HepG2 (cell line): Measurements from ENCODE around the gene AEBP1. TPM values are rescaled to one million over a fixed set of nuclear protein-coding genes. Genes with fewer than 3 reads are reported as not detected.

Source experiments
- ATAC-seq: fragments of 200-7000 bp; cut with Tn5 transposase; 3 replicates; pipeline ENCODE4 v1.9.1; 2020; ENCODE audit warnings: mild to moderate bottlenecking, moderate library complexity
- BruUV-seq: library from RNA; stranded (reverse); fragments of 400-500 nt; replicated peaks from 2 replicates; lab custom pipeline; 2021; lab: Mats Ljungman, UMichigan
- CTCF ChIA-PET: fragments of 300-600 bp; formaldehyde crosslinking; extraction: SDS; loops from one replicate; lab custom pipeline; 2021; ENCODE audit warnings: low total read pairs, inconsistent platforms, low intra/inter-chr PET ratio; lab: Yijun Ruan, JAX
- POLR2A ChIA-PET: fragments of 350-600 bp; sonication (Branson Sonifier 250); formaldehyde crosslinking; loops from one replicate; lab custom pipeline; 2020; ENCODE audit warnings: antibody characterized with exemption, inconsistent platforms; lab: Yijun Ruan, JAX
- DNase-seq: peaks from one replicate; pipeline ENCODE4 v3.0.0-alpha.2; 2015; ENCODE audit warnings: low spot score
- FAIRE-seq: peaks from 3 replicates; lab custom pipeline; 2011; peaks lifted over from hg19 to GRCh38; lab: Jason Lieb, UNC
- H2AFZ ChIP-seq: one replicate; pipeline ENCODE4 v1.6.1; 2011; ENCODE audit warnings: low read length, inconsistent platforms
- H3K27ac ChIP-seq: fragments of 300-600 bp; 3 replicates; pipeline ENCODE4 v1.8.0; 2011; ENCODE audit warnings: mixed run types, mild to moderate bottlenecking, mixed read lengths, low read length, inconsistent platforms; ENCODE audit not compliant: insufficient read depth; ENCODE audit errors: extremely low read length
- H3K27me3 ChIP-seq, 2 experiments: fragments of 200-600 bp in 1 of 2; 2 replicates in 1 of 2; 3 replicates in 1 of 2; pipeline versions ENCODE4 v1.6.0 to v1.8.0; 2011; ENCODE audit warnings: low read length in 2 of 2, mild to moderate bottlenecking in 2 of 2, moderate library complexity in 2 of 2, inconsistent platforms in 1 of 2; ENCODE audit not compliant: insufficient read depth in 2 of 2, control insufficient read depth in 1 of 2
- H3K36me3 ChIP-seq, 2 experiments: fragments of 200-600 bp in 1 of 2; replicated peaks in 1 of 2; 2 replicates in 1 of 2; 3 replicates in 1 of 2; pipeline versions ENCODE4 v1.5.1 to v1.8.0; 2011; ENCODE audit warnings: low read length in 2 of 2, inconsistent platforms in 1 of 2; ENCODE audit not compliant: insufficient read depth in 2 of 2, control insufficient read depth in 1 of 2
- H3K4me1 ChIP-seq: 2 replicates; pipeline ENCODE4 v1.5.1; 2012; ENCODE audit warnings: low read length, inconsistent platforms; ENCODE audit not compliant: insufficient read depth
- H3K4me2 ChIP-seq: 2 replicates; pipeline ENCODE4 v1.6.0; 2011; ENCODE audit warnings: low read depth, low read length, inconsistent platforms
- H3K4me3 ChIP-seq, 3 experiments: fragments of 200-600 bp in 1 of 3; sonication (generic), shearing (Covaris generic) in 1 of 3; replicated peaks in 1 of 3; 2 replicates each; pipeline ENCODE4 v1.5.1; 2011 to 2016; ENCODE audit warnings: low read length in 3 of 3, inconsistent platforms in 2 of 3, low read depth in 2 of 3, mild to moderate bottlenecking in 2 of 3, control low read depth in 1 of 3, mixed read lengths in 1 of 3; ENCODE audit not compliant: insufficient read depth in 1 of 3
- H3K79me2 ChIP-seq: one replicate; pipeline ENCODE4 v1.6.1; 2011; ENCODE audit warnings: low read length, inconsistent platforms; ENCODE audit not compliant: insufficient read depth
- H3K9ac ChIP-seq: 2 replicates; pipeline ENCODE4 v1.6.0; 2011; ENCODE audit warnings: mild to moderate bottlenecking, low read depth, low read length, inconsistent platforms; ENCODE audit not compliant: insufficient read depth
- H3K9me3 ChIP-seq: 2 replicates; pipeline ENCODE4 v1.5.1; 2012; ENCODE audit warnings: mild to moderate bottlenecking, low read length
- H4K20me1 ChIP-seq: 2 replicates; pipeline ENCODE4 v1.6.0; 2011; ENCODE audit warnings: inconsistent platforms, mild to moderate bottlenecking, low read length, moderate library complexity; ENCODE audit not compliant: insufficient read depth
- CCDC6 ChIP-seq: sonication (generic); formaldehyde crosslinking; IDR thresholded peaks from 2 replicates; pipeline ENCODE4 v1.8.1; 2022; ENCODE audit warnings: mild to moderate bottlenecking, missing genetic modification reagents, moderate library complexity
- DZIP1 ChIP-seq: sonication (generic); formaldehyde crosslinking; IDR thresholded peaks from 2 replicates; pipeline ENCODE4 v1.5.0; 2020; ENCODE audit warnings: mild to moderate bottlenecking, missing genetic modification reagents
- EED ChIP-seq: sonication (generic); formaldehyde crosslinking; IDR thresholded peaks from 2 replicates; pipeline ENCODE4 v1.5.0; 2020; ENCODE audit warnings: mild to moderate bottlenecking, missing genetic modification reagents
- MYNN ChIP-seq: sonication (generic); formaldehyde crosslinking; IDR thresholded peaks from 2 replicates; pipeline ENCODE4 v1.4.0; 2020; ENCODE audit warnings: mild to moderate bottlenecking, low read depth, missing genetic modification reagents
- NCOA5 ChIP-seq: sonication (generic); formaldehyde crosslinking; IDR thresholded peaks from 2 replicates; pipeline ENCODE4 v1.4.0; 2020; ENCODE audit warnings: missing genetic modification reagents
- TRAFD1 ChIP-seq: sonication (generic); formaldehyde crosslinking; IDR thresholded peaks from 2 replicates; pipeline ENCODE4 v1.5.1; 2020; ENCODE audit warnings: missing genetic modification reagents, mild to moderate bottlenecking, borderline replicate concordance
- ZC3H4 ChIP-seq: sonication (generic); formaldehyde crosslinking; IDR thresholded peaks from 2 replicates; pipeline ENCODE4 v1.4.0; 2020; ENCODE audit warnings: missing genetic modification reagents, borderline replicate concordance
- ZNF20 ChIP-seq: sonication (generic); formaldehyde crosslinking; IDR thresholded peaks from 2 replicates; pipeline ENCODE4 v1.4.0; 2020; ENCODE audit warnings: mild to moderate bottlenecking, moderate library complexity, missing genetic modification reagents
- WGBS: methylation state at CpG from one replicate; pipeline ENCODE4 v1.1.6; 2017; ENCODE audit warnings: low lambda C conversion rate; 5-methylcytosine and 5-hydroxymethylcytosine counted together
- in situ Hi-C: cut with HindIII; loops from 2 replicates; pipeline ENCODE4 v1.10.0; 2017; ENCODE audit warnings: low pct_unique_long_range_greater_than_20kb; ENCODE audit not compliant: extremely low pct_ligation_motif_present
- intact Hi-C: fragments of 100-400 bp; cut with micrococcal nuclease; formaldehyde crosslinking; loops from one replicate; pipeline ENCODE4 v1.10.0; 2022; ENCODE audit not compliant: unreplicated experiment
- polyA plus RNA-seq, 8 experiments: library from polyadenylated mRNA; depleted of rRNA in 3 of 8; stranded (reverse) in 7 of 8; unstranded in 1 of 8; fragments of >200 nt; fragmentation: Illumina TruSeq in 4 of 8; extraction: Trizol in 4 of 8; gene quantifications; 2 replicates each; pipeline versions ENCODE4 v1.2.1 to v1.2.3, GENCODE V29; 2011 to 2016; ENCODE audit warnings: low read depth in 4 of 8, missing spikeins in 1 of 8, mixed read lengths in 1 of 8; ENCODE audit not compliant: insufficient read depth in 1 of 8
- total RNA-seq, 5 experiments: library from RNA; depleted of rRNA; stranded (reverse); fragments of >200 nt; fragmentation: Illumina TruSeq; extraction: Trizol; gene quantifications; 2 replicates each; pipeline ENCODE4 v1.2.3, GENCODE V29; 2016; ENCODE audit warnings: low read depth in 1 of 5
- TF ChIP-seq, protein P1 (sequence below): sonication (generic); formaldehyde crosslinking; IDR thresholded peaks from 2 replicates; pipeline ENCODE4 v1.8.0; 2022; ENCODE audit warnings: mild to moderate bottlenecking, missing genetic modification reagents; ENCODE audit not compliant: insufficient replicate concordance

Gene AEBP1
- total and polyA plus RNA-seq, 2 of the 13 experiments (the other 11 are each of a cell fraction or from before 2014, with no cell fraction given): 0.22 to 0.55 TPM

DNA sequence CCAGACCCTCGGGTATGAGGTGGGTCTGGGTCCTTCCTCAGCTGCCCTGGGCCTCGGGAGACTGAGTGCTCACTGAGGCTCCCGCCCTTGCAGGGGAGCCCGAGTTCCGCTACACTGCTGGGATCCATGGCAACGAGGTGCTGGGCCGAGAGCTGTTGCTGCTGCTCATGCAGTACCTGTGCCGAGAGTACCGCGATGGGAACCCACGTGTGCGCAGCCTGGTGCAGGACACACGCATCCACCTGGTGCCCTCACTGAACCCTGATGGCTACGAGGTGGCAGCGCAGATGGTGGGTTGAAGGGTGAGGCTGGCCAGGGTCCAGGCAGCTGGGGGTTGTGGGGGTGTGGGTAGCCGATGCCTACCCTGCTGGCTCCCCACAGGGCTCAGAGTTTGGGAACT lies 7.6 kb downstream of the AEBP1 start:
- no TSS peak for BruUV-seq
- Histone ChIP-seq H3K79me2 (no peaks in the 10 kb centered on the region), H3K36me3 (peaks cover 8 to 19% of the 10 kb centered on the region in 2 experiments; a peak in 4 of 5 replicates), H3K4me3 (no peak overlapping the region), H3K9me3 (no peaks in the 10 kb centered on the region), H4K20me1 (no peaks in the 10 kb centered on the region), H3K4me2 (no peak overlapping the region), H3K9ac (no peak overlapping the region), H3K27ac (no peak overlapping the region), H3K27me3 (peaks cover 3 to 21% of the 10 kb centered on the region in 2 experiments; a peak in 3 of 5 replicates), H2AFZ (no peak overlapping the region), H3K4me1 (no peaks in the 10 kb centered on the region)
- peak; percentile 8; the same call in 2 of the 3 replicates for ATAC-seq
- in situ Hi-C loops: no loop called here
- ChIA-PET POLR2A (no interaction called here), CTCF (no interaction called here)
- no peak for FAIRE-seq
- WGBS: 33% methylated on average over 1 of the region's 16 CpGs
- no peak for DNase-seq
- intact Hi-C loops: no loop called here
- TF ChIP-seq NCOA5 (CRISPR knock-in tag): no peak
- TF ChIP-seq DZIP1: no peak
- no peak for TF ChIP-seq TRAFD1 (CRISPR knock-in tag)
- TF ChIP-seq CCDC6: no peak
- TF ChIP-seq EED (CRISPR knock-in tag): no peak
- TF ChIP-seq ZNF20: no peak
- TF ChIP-seq, protein P1, sequence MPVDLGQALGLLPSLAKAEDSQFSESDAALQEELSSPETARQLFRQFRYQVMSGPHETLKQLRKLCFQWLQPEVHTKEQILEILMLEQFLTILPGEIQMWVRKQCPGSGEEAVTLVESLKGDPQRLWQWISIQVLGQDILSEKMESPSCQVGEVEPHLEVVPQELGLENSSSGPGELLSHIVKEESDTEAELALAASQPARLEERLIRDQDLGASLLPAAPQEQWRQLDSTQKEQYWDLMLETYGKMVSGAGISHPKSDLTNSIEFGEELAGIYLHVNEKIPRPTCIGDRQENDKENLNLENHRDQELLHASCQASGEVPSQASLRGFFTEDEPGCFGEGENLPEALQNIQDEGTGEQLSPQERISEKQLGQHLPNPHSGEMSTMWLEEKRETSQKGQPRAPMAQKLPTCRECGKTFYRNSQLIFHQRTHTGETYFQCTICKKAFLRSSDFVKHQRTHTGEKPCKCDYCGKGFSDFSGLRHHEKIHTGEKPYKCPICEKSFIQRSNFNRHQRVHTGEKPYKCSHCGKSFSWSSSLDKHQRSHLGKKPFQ (CRISPR knock-in tag): no peak
- TF ChIP-seq ZC3H4 (CRISPR knock-in tag): no peak
- no peak for TF ChIP-seq MYNN (CRISPR knock-in tag)
